HG03469 (cell line): ENCODE measurements around the gene SEBOX.

Experiments
- ATAC-seq: cut with Tn5 transposase; IDR thresholded peaks from one replicate; pipeline ENCODE4 v1.9.1; 2021; ENCODE audit warnings: mild to moderate bottlenecking, moderate library complexity, moderate number of reproducible peaks; ENCODE audit not compliant: unreplicated experiment

SEBOX gene, protein sequence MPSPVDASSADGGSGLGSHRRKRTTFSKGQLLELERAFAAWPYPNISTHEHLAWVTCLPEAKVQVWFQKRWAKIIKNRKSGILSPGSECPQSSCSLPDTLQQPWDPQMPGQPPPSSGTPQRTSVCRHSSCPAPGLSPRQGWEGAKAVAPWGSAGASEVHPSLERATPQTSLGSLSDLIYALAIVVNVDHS

DNA sequence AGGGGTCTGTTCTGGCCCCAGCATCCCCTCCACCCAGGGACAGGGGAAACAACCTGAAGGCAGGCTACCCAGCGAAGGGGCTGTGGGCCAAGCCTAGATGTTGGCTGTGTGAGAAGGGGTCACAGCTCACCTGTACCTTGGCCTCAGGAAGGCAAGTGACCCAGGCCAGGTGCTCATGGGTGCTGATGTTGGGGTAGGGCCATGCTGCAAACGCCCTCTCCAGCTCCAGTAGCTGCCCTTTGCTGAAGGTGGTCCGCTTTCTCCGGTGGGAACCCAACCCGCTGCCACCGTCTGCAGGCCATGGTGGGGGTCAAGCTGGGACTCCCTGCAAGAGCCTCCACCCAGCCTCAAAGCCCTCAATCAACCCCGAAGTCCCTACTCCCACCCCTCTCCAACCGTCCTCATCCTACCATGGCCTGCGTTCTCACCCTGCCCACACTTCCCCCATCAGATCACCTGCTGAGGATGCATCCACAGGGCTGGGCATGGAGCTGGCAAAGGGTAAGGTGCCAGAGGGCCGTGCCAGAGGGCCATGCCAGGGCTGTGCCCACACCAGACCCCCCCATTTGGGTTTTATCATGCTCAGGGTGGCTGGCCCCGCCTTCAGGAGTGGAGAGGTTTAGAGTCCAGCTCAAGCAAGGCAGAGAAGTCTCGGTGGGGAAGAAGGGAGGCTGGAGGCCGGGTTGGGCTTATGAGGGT lies at the start of gene SEBOX:
Gene SEBOX, minus strand, starts transcription at position 535 of the 699 bp plus-strand sequence. Its CDS starts 48 bp downstream, at position 487.
- no peak for ATAC-seq

DNA sequence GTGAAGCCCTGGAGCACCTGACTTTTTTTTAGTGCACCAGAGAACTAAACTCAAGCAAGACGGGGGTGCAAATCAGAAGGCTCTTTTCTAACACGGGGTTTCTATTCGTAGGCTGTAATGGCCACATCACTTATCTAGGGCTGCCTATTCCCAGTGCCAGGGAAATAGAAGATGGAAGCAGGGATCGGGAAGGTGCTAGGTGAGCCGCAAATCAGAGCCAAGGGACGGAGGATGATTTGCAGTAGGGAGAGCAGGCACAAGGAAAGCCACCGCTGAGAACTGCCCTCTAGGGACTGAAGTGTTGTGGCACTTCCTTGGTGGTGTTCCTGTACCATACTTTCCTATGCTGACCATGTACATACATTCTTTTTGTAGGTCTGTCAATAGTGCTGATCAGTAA lies 48.8 kb upstream of the SEBOX start:
- ATAC-seq, result no peak

DNA sequence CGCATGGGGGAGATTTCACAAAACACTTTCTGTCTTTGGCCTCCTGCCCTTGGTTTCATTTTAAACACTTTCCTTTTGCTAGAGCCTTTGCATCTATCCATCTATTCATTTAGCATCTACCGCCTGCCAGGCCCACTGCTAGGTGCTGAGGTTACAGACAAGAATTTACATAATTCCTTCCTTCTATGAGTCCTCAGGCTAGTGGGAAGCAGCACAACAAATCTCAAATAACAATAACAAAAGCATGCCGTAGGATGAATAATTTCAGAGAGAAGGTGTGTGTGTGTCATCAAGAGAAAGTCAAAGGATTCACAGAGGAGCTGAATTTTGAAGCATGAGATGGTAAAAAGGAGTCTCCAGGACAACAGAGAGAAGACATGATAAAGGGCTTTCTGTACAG lies 47.1 kb upstream of the SEBOX start:
- ATAC-seq, result no peak

DNA sequence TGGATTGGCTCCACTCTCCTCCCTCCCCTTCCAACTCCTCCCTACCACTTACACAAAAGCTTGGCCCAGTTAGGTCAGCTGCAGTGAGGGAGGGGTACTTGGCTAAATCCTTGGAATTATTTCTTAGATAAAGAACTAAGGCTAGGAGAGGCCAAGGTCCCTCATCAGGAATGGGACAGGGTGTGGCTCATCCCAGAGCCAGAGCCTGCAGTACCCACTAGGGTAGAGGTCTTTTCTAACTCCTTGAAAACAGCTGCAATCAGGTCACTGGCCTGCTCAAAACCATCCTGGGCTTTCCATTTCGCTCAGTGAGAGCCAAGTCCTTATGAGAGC lies 42.9 kb upstream of the SEBOX start:
- ATAC-seq, result no peak

DNA sequence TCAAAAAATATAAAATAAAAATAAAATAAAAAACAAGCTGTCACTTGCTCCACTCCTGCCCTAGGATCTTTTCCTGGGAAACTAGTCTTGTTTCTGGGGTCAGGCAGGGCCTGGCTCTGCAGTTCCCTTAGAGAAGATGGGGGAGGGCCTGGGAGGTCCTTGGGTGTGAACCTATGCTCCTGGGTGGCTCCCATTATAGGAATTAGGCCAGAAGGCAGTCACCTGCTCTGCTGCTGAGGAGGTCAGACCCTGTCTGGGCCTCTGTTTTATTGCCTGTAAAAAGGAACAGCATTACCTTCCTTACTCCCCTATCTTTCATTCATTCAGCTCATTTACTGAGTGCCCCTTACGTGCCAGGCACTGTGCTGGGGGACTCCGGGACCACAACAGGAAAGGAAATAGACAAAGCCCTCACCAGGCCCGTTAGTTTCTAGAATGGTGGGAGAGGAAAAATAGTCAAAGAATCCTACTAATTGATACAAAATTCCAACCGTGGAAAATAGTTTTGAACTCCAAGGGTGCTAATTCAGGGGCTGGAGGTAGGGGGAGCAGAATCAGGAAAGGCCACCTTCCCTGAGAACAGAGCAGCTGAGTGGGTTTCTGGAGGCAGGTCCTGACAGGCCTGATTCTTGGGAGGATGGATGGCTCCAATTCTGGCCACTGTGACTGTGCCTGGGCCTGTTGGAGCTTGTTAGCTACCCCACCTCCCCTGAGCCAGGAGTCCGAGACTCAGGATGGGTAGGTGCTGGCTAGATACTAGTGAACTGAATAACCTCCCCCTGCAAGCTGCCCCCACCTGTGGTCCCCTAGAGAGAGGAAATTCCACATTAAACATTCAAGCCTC lies 42.4 kb upstream of the SEBOX start:
- ATAC-seq, result no peak

DNA sequence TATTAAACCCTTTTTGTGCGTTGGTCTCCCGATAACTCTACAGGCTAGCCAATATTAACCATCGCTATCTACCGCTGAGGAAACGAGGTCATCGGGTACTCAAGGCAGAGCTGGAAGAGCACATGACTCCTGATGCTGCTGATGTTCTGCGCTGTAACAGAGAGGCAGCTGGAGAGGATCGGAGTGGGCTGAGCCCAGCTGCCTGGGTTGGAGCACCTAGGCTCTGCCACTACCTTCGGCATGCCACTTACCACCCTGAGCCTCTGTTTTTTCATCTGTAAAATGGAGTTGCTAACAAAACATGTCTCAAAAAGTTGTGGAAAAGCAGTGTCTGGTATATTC lies 41.4 kb upstream of the SEBOX start:
- no peak for ATAC-seq

DNA sequence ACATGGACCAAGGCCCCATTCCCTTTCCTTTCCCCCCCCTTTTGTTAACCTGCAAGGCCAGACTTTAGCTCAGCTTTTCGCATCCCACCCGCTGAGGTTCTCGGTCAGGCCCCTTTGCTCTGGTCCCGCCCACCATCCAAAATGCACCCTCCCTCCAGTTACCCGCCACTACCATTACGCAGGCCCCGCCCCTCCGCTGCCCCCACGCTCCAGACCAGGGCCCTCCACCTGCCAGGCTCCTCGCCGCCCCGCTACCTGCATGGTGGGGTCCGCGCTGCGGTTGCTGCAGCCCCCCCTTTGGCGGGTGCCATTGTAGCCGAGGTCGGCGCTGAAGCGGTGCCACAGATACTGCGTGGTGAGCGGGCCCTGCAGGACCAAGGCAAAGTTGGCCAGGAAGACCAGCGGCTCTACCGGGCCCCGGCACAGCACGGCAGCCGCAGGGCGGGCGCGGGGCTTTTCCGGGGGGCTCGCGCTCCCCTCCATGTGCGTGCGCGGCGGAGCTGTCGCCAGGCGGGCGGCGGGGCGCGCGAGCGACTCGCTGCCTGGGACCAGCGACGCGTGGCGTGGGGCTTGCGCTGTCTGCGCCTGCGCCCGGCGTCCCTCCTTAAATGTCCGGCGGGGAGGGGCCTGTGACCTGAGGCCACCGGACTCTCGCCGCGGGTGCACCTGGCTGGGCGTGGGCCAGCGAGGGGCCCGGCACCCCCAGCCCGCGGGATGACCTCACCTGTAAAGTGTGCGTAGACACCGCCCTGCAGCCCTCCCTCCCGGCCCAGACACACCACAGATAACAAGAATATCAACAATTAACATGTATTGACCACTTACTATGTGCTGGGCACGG lies 40.9 kb upstream of the SEBOX start, which contains the start of gene SLC46A1:
Gene SLC46A1, minus strand, starts transcription at position 581 of the 841 bp plus-strand sequence. Its CDS starts 98 bp downstream, at position 483.
- ATAC-seq, result no peak

DNA sequence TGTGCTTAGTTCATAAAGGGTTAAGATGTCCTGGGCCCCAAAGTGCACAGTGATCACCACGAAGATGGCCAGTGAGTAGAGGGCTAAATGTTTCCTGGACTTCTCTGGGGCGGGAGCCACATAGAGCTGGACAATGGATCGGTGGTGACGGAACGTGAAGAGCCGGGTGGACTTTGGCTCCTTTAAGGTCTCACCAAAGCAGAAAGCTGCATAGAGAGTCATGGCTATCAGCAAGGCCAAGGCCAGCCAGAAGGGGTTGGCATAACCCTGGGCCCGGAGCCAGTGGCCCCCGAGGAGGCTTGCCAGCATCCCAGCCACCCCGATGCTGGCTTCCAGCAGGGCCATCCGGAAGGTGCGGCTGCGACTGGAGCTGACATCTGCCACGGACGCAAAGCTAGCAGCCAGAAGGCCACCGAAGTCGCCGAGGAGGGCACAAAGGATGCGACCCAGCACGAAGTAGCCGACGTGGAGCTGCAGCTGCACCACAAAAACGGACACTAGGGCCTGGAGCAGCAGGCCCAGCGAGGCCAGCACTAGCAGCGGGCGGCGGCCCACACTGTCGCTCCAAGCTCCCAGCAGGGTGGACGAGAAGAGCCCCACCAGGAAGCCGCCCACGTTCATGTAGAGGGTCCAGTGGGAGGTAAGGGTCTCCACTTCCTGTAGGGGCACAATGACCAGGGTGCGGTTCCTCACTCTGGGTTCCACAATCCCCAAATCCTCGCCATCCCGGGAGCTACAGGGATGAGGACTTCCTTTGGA lies 40.0 kb upstream of the SEBOX start:
- ATAC-seq, result no peak

DNA sequence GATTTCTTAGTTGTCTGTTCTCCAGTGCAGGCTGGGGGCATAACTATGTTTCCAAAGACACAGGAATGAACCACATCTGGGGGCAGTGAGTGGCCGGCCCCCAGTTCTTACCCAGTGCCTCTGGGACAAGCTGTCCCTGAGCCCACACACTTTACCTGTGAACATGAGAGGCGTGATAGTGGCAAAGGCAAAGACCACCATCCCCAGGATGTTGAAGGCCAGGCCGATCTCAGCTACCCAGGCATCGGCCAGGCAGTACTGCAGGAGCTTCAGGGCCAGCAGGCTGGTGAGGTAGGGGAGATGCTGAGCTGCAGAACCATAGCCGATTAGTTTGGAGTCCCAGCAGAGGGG lies 39.4 kb upstream of the SEBOX start:
- ATAC-seq, result no peak

DNA sequence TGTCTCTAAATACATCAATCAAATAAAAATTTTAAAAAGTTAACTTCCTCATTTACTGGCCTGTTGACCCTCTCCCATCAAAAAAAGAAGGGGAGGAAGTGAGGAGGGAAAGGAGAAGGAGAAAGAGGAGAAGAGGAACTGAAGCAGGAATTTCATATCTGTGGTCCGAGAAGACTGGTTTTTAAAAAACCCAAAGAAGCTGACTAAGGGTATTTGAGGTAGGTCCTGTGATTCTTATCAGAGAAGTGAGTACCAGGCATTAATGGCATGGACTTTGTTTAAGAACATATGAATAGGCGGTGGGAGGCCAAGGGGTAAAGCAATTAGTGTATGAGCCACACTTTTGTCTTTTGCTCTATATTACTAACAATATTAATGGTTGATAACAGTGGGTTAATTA lies 39.0 kb upstream of the SEBOX start:
- no peak for ATAC-seq

DNA sequence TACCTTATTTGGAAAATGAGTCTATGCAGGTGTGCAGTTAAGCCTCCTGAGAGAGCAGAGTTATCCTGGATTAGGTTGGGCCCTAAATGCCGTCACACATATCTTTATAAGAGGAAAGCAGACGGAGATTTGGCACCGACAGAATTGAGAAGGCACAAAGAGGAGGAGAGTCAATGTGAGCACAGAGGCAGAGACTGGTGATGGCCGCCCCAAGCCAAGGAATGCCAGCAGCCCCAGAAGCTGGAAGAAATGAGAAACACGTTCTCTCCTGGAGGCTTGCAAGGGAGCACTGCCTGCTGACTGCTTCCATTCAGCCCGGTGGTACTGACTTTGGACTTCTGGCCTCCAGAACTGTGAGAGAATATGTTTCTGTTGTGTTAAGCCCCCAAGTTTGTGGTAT lies 37.8 kb upstream of the SEBOX start:
- ATAC-seq, result no peak

DNA sequence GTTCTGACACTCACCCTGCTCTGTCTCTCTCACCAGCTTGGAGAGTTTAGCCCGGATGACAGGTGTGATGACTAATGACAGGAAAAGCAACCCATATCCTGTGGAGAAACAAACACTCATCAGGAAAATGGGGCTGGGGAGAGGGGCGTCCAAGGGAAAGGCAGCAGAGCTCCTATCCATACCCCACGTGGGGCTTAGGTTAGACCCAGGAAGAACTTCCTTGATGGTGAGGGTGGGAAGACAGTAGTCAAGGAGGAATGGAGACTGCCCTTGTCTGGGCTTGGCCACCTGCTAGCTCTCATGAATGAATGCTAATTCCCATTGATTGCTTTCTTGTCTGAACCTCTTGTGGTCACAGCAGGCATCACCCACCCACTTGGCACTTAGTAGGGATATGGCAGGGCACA lies 37.2 kb upstream of the SEBOX start:
- ATAC-seq, result no peak

DNA sequence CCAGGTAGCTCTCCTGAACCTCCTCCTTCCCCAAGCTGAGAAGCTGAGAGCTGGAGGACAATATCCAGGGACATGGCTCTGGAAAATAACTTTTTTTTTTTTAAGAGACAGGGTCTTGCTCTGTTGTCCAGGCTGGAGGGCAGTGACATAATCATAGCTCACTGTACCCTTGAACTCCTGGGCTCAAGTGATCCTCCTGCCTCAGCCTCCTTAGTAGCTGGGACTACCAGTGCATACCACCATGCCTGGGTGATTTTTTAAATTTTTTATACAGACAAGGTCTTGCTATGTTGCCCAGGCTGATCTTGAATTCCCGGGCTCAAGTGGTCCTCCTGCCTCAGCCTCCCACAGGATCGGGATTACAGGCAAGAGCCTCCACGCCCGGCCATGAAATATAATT lies 34.8 kb upstream of the SEBOX start:
- ATAC-seq, result no peak

DNA sequence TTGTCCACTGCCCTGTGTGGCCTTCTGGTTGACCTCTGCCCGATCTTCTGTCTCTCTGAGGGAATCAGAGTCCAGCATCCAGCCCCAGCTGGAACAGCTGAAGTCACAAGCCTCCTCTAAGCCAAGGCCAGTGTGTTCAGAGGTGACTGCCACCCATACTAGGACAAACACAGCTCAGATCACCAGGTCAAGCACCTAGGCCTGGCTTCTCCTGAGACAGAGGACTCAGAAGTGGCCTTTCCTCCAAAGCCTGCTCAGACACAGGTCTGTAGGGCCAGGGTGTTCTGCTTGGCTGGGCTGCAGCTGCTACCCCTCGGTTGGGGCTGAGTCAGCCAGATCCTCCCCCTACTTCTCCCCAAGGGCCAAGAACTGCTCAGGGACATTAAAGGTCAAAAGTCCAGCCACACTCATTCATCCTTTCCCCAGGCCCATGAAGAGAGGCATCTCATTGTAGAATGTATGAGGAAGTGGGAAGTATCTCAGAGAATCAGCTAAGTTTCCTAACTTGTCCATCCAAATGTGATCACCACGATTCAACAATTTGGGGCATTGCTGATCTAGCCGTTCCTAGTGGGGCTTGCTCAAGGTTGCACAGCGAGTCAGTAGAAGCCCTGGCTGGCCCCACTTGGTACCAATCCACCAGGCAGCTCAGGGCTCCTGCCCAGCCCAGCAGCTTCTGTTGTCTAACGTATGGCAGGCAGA lies 33.4 kb upstream of the SEBOX start:
- no peak for ATAC-seq

DNA sequence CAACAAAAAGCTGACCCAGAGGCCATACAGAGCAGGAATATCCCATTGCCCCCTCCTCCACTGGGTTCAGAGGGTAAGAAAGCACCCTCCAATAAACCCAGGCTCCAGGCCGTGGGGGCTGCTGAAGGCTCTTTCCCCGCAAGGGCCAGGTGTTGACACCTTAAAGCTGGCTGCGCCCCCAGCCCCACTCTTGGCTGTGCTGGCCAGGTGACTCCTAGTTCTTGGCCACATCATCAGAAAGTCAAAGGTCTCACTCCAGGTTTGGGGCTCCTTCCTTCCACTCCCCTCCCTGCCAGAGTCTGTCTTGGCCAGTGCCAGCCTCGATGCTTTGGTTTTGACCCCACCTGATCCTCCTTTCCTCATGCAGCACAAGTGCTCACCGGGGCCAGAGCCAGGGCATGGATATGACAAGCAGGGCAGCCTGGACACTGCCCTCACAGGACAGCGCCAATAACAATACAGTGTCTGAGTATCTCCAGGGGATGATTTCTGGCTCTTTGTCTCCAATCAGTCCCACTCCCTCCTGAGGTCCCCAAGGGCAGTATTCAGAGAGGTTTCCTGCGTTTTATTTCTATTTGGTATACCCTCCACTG lies 32.8 kb upstream of the SEBOX start:
- no peak for ATAC-seq

DNA sequence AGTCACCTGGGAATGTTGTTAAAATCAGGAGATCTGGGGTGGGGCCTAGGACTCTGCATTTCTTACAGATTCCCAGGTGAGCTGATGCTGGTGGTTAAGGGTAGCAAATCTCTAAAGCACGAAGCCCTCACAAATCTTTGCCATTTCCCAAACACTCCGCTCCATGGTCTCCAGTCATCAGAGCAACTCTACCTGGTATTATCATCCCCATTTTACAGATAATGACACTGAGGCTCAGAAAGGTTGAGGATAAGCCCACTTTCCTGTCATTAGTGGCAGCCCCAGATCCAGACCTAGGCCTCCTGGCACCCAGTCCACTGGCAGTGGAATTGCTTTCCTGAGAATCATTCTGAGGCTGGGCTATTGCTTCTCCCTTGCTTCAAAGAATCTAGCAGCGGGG lies 32.3 kb upstream of the SEBOX start:
- no peak for ATAC-seq

DNA sequence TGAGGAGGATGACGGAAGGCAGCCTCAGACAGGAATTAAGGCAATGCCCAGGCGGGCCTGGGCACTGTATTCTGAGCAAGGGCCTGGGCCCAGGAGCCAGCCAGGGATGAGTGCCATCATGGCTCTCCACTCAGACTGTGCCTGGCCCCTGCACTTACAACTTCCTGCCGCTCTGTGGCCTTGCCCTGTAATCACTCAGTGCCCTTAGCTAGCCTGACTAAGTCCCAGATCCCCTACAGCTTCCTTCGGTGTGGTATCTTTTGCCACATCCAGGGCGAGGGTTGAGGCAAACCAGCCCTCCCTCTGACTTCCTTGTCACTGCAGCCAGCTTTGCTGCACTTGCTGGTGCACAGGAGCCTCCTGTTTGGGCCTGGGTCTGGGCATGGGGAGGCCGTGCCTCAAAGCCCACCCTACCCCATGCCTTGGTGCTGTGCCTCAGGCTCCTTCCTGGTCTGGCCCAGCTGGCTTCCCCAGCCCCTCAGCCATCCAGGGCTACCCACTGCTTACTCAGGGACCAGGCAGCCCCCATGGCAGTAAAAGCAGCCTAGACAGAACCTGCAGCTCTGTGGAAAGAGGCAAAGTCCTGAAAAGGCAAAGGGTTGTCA lies 31.7 kb upstream of the SEBOX start:
- no peak for ATAC-seq

DNA sequence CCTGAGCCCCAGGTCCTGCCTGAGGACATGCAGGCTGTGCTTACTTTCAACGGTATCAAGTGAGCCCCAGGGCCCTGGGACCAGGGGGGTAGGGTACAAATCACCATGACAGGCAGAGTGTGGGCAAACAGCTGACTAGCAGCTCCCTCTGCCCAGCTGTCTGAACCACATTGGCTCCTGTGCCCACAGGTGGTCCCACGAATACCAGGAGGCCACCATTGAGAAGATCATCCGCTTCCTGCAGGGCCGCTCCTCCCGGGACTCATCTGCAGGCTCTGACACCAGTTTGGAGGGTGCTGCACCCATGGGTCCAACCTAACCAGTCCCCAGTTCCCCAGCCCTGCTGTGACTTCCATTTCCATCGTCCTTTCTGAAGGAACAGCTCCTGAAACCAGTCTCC lies 31.0 kb upstream of the SEBOX start:
- ATAC-seq, result no peak

DNA sequence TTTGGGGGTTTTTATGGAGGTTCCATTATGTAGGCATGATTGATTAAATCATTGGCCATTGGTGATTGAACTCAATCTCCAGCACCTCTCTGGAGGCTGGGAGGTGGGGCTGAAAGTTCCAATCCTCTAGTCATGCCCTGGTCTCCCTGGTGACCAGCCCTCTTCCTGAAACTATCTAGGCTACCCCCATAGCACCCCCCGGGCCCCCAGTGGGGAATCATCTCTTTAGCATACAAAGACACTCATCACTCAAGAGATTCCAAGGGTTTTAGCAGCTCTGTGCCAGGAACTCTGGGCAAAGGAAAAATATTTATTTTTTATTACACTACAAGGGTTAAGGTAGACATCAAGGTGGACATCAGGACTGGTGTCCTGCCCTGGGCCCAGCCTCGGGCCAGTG lies 30.4 kb upstream of the SEBOX start:
- no peak for ATAC-seq
